ENCODE data around the gene RNPEPL1.

- no peak for TF ChIP-seq MAX (IDR thresholded peaks at IDR 0.05; ENCODE audit: low read depth, low read length)
- no peak for TF ChIP-seq CTCF (IDR thresholded peaks at IDR 0.05; ENCODE audit: low read depth, low read length)
- no peak for TF ChIP-seq POLR2A (IDR thresholded peaks at IDR 0.05; ENCODE audit: extremely low read depth, insufficient read length)
- no peak for TF ChIP-seq MYC (IDR thresholded peaks at IDR 0.05; ENCODE audit: low read depth, low read length)
Measured at GRCh38 chr2:240573071-240573515, 4.8 kb downstream of the RNPEPL1 start.

Data from NB4 (cell line).